MCF 10A (cell line): ENCODE measurements around the gene RALGDS. TPM values are rescaled to one million over a fixed set of nuclear protein-coding genes. Genes with fewer than 3 reads are reported as not detected.
A peak's percentile ranks its signal among the peaks of the same experiment; 100 is the strongest.

ENCODE experiments used
- BruUV-seq: library from RNA; stranded (reverse); fragments of 400-500 nt; replicated peaks from 2 replicates; lab custom pipeline; 2021; lab: Mats Ljungman, UMichigan
- CTCF ChIA-PET: fragments of 300-600 bp; sonication (Branson Sonifier 250); formaldehyde crosslinking; extraction: SDS; loops from one replicate; lab custom pipeline; 2021; ENCODE audit warnings: antibody characterized with exemption, inconsistent platforms; lab: Yijun Ruan, JAX
- POLR2A ChIA-PET: fragments of 300-600, 350-650 bp; sonication (Branson Sonifier 250); formaldehyde crosslinking; extraction: SDS; loops from one replicate; lab custom pipeline; 2020; ENCODE audit warnings: antibody characterized with exemption, inconsistent platforms; lab: Yijun Ruan, JAX
- DNase-seq: peaks from one replicate; pipeline ENCODE4 v3.0.0-alpha.2; 2018; ENCODE audit not compliant: unreplicated experiment
- H3K27ac Mint-ChIP-seq: one replicate; pipeline ENCODE4 v1.8.0; 2022; ENCODE audit warnings: mild to moderate bottlenecking, low read depth, mixed read lengths; ENCODE audit not compliant: unreplicated experiment
- H3K27me3 Mint-ChIP-seq: one replicate; pipeline ENCODE4 v1.8.0; 2022; ENCODE audit warnings: mixed read lengths; ENCODE audit not compliant: insufficient read depth, unreplicated experiment
- H3K36me3 Mint-ChIP-seq: one replicate; pipeline ENCODE4 v1.8.0; 2022; ENCODE audit warnings: mild to moderate bottlenecking, moderate library complexity, mixed read lengths; ENCODE audit not compliant: insufficient read depth, unreplicated experiment
- H3K4me1 Mint-ChIP-seq: one replicate; pipeline ENCODE4 v1.8.0; 2022; ENCODE audit warnings: mixed read lengths; ENCODE audit not compliant: insufficient read depth, unreplicated experiment
- H3K4me3 Mint-ChIP-seq: one replicate; pipeline ENCODE4 v1.8.0; 2022; ENCODE audit warnings: mild to moderate bottlenecking, moderate library complexity, mixed read lengths; ENCODE audit not compliant: unreplicated experiment
- H3K9me3 Mint-ChIP-seq: one replicate; pipeline ENCODE4 v1.8.0; 2022; ENCODE audit warnings: mixed read lengths; ENCODE audit not compliant: unreplicated experiment
- intact Hi-C: fragments of 100-400 bp; cut with micrococcal nuclease; formaldehyde crosslinking; loops from 2 replicates; pipeline ENCODE4 v1.14.1; 2022
- total RNA-seq: library from RNA; stranded (reverse); gene quantifications from 2 replicates; pipeline ENCODE4 v1.2.3, GENCODE V29; 2022
- TF ChIP-seq, protein P1 (sequence below): fragments of 200-600 bp; IDR thresholded peaks from one replicate; pipeline ENCODE4 v1.8.0; 2022; ENCODE audit warnings: antibody characterized with exemption, mild to moderate bottlenecking; ENCODE audit not compliant: unreplicated experiment

Gene RALGDS
- total RNA-seq, 1 experiment from 2014 or later: 14.2 TPM

DNA sequence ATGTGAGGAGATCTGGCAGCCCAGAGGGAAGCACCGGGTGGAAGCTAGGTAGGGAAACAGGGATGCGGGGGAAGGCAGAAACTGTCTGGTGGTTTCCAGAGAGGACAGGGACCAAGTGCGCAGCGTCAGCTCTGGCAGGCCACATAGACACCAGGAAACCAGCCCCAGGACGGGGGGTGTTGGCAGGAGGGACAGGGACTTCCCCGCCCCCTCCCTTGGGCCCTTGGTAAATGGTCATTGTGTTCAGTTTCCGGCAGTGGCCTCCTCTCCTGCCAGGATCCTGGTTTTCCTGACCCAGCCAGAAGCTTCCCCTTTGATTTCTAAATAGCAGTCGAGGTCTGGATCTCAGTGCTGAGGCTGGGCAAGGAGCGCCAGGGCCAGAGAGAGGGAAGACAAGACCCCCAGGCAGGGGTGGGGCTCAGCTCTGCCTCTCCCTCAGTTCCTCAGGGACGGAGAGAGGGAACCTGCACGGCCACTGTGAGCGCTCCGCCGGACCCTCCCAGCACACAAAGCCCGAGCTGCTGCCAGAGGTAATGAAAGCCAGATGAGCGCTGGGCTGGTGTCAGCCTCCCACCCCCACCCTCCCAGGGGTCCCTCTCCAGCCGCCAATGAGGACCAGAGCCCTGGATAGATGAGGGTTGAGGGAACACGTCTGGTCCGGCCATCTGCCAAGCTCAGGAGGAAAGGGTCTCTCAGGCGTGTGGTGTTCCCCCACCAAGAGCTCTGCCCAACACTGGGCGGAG lies 1.8 kb downstream of the RALGDS start:
- H3K4me3 Mint-ChIP-seq: peak overlapping the region; percentile 66

GRCh38 chr9:133118568-133118967 lies 2.5 kb downstream of the RALGDS start:
- CTCF ChIA-PET: interaction anchor here (1.6 to 8.6 kb wide), 3 partner anchors 9 to 27 kb away, joined by 6 to 132 read pairs (median 24); no protein-coding TSS in a partner anchor
- Mint-ChIP-seq H3K27me3 (no peaks in the 10 kb centered on the region), H3K4me1 (peaks cover 20% of the 10 kb centered on the region), H3K9me3 (no peaks in the 10 kb centered on the region), H3K4me3 (peak overlapping the region; percentile 66), H3K36me3 (peaks cover 14% of the 10 kb centered on the region), H3K27ac (no peak overlapping the region)
- no TSS peak for BruUV-seq
- intact Hi-C loops: no loop called here
- TF ChIP-seq, protein P1, sequence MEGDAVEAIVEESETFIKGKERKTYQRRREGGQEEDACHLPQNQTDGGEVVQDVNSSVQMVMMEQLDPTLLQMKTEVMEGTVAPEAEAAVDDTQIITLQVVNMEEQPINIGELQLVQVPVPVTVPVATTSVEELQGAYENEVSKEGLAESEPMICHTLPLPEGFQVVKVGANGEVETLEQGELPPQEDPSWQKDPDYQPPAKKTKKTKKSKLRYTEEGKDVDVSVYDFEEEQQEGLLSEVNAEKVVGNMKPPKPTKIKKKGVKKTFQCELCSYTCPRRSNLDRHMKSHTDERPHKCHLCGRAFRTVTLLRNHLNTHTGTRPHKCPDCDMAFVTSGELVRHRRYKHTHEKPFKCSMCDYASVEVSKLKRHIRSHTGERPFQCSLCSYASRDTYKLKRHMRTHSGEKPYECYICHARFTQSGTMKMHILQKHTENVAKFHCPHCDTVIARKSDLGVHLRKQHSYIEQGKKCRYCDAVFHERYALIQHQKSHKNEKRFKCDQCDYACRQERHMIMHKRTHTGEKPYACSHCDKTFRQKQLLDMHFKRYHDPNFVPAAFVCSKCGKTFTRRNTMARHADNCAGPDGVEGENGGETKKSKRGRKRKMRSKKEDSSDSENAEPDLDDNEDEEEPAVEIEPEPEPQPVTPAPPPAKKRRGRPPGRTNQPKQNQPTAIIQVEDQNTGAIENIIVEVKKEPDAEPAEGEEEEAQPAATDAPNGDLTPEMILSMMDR: no peak
- no peak for DNase-seq
- POLR2A ChIA-PET: interaction anchor here (0.8 to 3.4 kb wide), 4 partner anchors 14 to 88 kb away, joined by 3 to 21 read pairs (median 8); partner anchors contain the start of gene GTF3C5

More for the DNA sequence above, 1.8 kb downstream of the RALGDS start:
- ChIA-PET CTCF (interaction anchor here (0.9 to 8.6 kb wide), 4 partner anchors 9 to 26 kb away, joined by 3 to 132 read pairs (median 15); no protein-coding TSS in a partner anchor), POLR2A (interaction anchor here (2.6 to 3.4 kb wide), 2 partner anchors 15 to 29 kb away, joined by 7 to 21 read pairs; no protein-coding TSS in a partner anchor)
- H3K36me3 Mint-ChIP-seq: peaks cover 14% of the 10 kb centered on the region
- no TSS peak for BruUV-seq
- intact Hi-C loops: no loop called here
- TF ChIP-seq, protein P1: no peak
- no peaks in the 10 kb centered on the region for H3K9me3 Mint-ChIP-seq
- H3K27ac Mint-ChIP-seq: no peak overlapping the region
- DNase-seq: no peak
- no peaks in the 10 kb centered on the region for H3K27me3 Mint-ChIP-seq
- H3K4me1 Mint-ChIP-seq: peaks cover 26% of the 10 kb centered on the region

DNA sequence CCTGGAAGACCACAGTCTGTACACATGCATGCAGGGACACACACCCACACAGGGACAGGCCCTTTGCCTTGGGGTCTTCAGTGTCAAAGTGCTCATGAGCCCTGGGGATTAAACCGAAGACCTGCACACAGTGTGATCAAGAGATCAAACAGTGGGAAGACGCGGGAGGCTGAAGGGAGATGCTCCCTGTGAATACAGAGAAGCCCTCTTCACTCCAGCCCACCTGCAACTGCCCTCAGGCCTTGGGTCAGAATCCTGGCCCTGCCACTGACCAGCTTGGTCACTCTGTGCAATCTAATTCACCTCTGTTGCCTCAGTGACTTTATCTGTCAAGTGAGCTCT lies 2.9 kb downstream of the RALGDS start:
- CTCF ChIA-PET: interaction anchor here (1.6 to 8.6 kb wide), 3 partner anchors 8 to 28 kb away, joined by 6 to 132 read pairs (median 24); no protein-coding TSS in a partner anchor
- POLR2A ChIA-PET: interaction anchor here (0.8 to 3.4 kb wide), 5 partner anchors 13 to 87 kb away, joined by 3 to 21 read pairs (median 7); partner anchors contain the start of gene GTF3C5
- no peaks in the 10 kb centered on the region for H3K9me3 Mint-ChIP-seq
- intact Hi-C loops: no loop called here
- no peak overlapping the region for H3K4me3 Mint-ChIP-seq
- H3K4me1 Mint-ChIP-seq: peaks cover 20% of the 10 kb centered on the region
- peaks cover 14% of the 10 kb centered on the region for H3K36me3 Mint-ChIP-seq
- H3K27me3 Mint-ChIP-seq: no peaks in the 10 kb centered on the region
- no peak for DNase-seq
- BruUV-seq: TSS peak; percentile 16
- H3K27ac Mint-ChIP-seq: no peak overlapping the region
- TF ChIP-seq, protein P1: no peak
